ENCODE measurements around the gene THAP9.
"Not testable (repeated sequence)": the region's sequence is repeated elsewhere in the genome, so short reads cannot be mapped to it uniquely, and the experiment has no call there.

The THAP9 gene, protein sequence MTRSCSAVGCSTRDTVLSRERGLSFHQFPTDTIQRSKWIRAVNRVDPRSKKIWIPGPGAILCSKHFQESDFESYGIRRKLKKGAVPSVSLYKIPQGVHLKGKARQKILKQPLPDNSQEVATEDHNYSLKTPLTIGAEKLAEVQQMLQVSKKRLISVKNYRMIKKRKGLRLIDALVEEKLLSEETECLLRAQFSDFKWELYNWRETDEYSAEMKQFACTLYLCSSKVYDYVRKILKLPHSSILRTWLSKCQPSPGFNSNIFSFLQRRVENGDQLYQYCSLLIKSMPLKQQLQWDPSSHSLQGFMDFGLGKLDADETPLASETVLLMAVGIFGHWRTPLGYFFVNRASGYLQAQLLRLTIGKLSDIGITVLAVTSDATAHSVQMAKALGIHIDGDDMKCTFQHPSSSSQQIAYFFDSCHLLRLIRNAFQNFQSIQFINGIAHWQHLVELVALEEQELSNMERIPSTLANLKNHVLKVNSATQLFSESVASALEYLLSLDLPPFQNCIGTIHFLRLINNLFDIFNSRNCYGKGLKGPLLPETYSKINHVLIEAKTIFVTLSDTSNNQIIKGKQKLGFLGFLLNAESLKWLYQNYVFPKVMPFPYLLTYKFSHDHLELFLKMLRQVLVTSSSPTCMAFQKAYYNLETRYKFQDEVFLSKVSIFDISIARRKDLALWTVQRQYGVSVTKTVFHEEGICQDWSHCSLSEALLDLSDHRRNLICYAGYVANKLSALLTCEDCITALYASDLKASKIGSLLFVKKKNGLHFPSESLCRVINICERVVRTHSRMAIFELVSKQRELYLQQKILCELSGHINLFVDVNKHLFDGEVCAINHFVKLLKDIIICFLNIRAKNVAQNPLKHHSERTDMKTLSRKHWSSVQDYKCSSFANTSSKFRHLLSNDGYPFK

DNA sequence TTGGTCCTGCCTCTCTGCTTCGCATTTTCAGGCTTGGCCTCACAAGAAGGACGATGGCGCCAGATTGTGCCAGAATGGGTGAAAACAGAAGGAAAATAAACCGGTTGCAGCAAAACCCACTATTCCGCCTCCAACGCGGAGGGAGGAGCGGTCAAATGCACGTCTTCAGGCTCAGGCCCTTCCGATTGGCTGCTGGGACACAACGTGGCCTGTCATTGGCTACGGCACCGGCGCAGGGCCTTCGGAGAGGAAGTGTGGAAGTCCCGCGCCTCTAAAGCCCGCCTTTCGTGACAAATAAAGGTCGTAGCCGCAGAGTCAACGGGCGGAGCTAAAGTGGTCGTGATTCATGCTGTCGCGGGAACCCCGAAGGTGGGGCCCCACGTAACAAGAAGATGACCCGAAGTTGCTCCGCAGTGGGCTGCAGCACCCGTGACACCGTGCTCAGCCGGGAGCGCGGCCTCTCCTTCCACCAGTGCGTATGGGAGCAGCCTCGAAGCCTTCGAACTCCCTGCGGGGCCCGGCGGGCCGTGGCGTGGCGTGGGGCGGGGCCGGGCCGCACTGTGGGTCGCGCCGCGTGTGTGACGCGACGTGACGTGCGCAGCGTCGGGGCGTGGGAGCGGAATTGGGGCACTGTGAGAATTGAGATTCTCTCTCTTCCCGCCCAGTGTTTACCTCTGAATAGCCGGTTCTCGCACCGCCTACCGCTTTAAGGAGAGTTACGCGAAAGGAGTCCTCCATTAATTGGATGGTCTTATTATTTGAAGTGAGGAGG lies at the start of gene THAP9:
TSS of gene THAP9 (plus strand) at position 325 of the 772 bp plus-strand sequence. CDS start at position 393, 68 bp downstream.
- H3K9ac ChIP-seq (ENCODE audit: low read depth, low read length): peak within 1 kb of the TSS; percentile 81
- H3K4me1 ChIP-seq (ENCODE audit: insufficient read depth, low read length): no peaks in the 10 kb centered on the region
- H3K36me3 ChIP-seq (ENCODE audit: insufficient read depth, low read length): peaks cover 11% of the 10 kb centered on the region
- no peaks in the 10 kb centered on the region for H3K9me3 ChIP-seq (ENCODE audit: control insufficient read depth, insufficient read depth, low read length)

- Histone ChIP-seq H3K9ac (ENCODE audit: low read depth, low read length) (no peak overlapping the region), H3K9me3 (ENCODE audit: control insufficient read depth, insufficient read depth, low read length) (no peaks in the 10 kb centered on the region), H3K36me3 (ENCODE audit: insufficient read depth, low read length) (peaks cover 28% of the 10 kb centered on the region), H3K4me1 (ENCODE audit: insufficient read depth, low read length) (no peaks in the 10 kb centered on the region)
Observed at GRCh38 chr4:82851318-82851717, 49.2 kb upstream of the THAP9 start.

- Histone ChIP-seq H3K4me1 (ENCODE audit: insufficient read depth, low read length) (no peaks in the 10 kb centered on the region), H3K9me3 (ENCODE audit: control insufficient read depth, insufficient read depth, low read length) (no peaks in the 10 kb centered on the region), H3K36me3 (ENCODE audit: insufficient read depth, low read length) (peaks cover 28% of the 10 kb centered on the region), H3K9ac (ENCODE audit: low read depth, low read length) (no peak overlapping the region)
Observed at GRCh38 chr4:82851885-82852750, 48.4 kb upstream of the THAP9 start.

GRCh38 chr4:82852751-82853285 lies 47.7 kb upstream of the THAP9 start:
- no peaks in the 10 kb centered on the region for H3K4me1 ChIP-seq (ENCODE audit: insufficient read depth, low read length)
- H3K9me3 ChIP-seq (ENCODE audit: control insufficient read depth, insufficient read depth, low read length): no peaks in the 10 kb centered on the region
- H3K36me3 ChIP-seq (ENCODE audit: insufficient read depth, low read length): peaks cover 27% of the 10 kb centered on the region
- no peak overlapping the region for H3K9ac ChIP-seq (ENCODE audit: low read depth, low read length)

DNA sequence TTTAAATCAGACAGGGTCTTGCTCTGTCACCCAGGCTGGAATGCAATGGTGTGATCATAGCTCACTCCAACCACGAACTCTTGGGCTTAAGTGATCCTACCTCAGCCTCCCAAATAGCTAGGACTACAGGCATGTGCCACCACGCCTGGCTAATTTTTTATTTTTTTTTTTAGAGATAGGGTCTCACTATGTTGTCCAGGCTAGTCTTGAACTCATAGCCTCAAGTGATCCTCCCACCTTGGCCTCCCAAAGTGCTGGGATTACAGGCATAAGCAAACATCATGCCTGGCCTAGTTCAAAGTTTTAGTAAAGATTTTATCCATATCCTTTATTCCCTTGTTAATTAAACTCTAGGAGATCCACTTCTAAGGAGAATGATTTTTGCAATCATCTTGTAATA lies 40.0 kb upstream of the THAP9 start:
- not testable (repeated sequence) for H3K9ac ChIP-seq (ENCODE audit: low read depth, low read length); H3K36me3 ChIP-seq (ENCODE audit: insufficient read depth, low read length); H3K9me3 ChIP-seq (ENCODE audit: control insufficient read depth, insufficient read depth, low read length); H3K4me1 ChIP-seq (ENCODE audit: insufficient read depth, low read length)

DNA sequence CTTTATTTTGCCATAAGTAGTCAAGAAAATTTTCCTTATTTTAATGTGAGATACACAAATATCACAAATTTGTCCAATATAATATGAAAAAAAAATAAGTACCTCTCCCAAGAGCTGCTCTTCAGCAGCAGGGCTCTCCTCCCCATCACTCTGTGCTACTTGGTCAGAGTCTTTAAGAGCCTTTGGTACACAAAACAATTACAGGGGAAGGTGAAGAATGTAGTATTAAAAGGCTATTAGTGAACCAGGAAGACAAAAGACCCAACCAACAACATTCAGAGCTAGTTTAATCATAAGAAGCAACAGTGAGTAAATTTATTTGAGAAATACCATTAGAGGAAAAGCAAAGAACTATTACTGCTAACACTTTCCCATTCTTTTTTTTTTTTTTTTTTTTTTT lies 39.0 kb upstream of the THAP9 start:
- Histone ChIP-seq H3K9me3 (ENCODE audit: control insufficient read depth, insufficient read depth, low read length) (no peaks in the 10 kb centered on the region), H3K36me3 (ENCODE audit: insufficient read depth, low read length) (peaks cover 5% of the 10 kb centered on the region; the same call in 1 of the 2 replicates), H3K9ac (ENCODE audit: low read depth, low read length) (no peak overlapping the region), H3K4me1 (ENCODE audit: insufficient read depth, low read length) (no peaks in the 10 kb centered on the region)

GRCh38 chr4:82864336-82864979 lies 36.1 kb upstream of the THAP9 start:
- Histone ChIP-seq H3K4me1 (ENCODE audit: insufficient read depth, low read length) (no peaks in the 10 kb centered on the region), H3K9me3 (ENCODE audit: control insufficient read depth, insufficient read depth, low read length) (no peaks in the 10 kb centered on the region), H3K36me3 (ENCODE audit: insufficient read depth, low read length) (peaks cover 4% of the 10 kb centered on the region), H3K9ac (ENCODE audit: low read depth, low read length) (no peak overlapping the region)

DNA sequence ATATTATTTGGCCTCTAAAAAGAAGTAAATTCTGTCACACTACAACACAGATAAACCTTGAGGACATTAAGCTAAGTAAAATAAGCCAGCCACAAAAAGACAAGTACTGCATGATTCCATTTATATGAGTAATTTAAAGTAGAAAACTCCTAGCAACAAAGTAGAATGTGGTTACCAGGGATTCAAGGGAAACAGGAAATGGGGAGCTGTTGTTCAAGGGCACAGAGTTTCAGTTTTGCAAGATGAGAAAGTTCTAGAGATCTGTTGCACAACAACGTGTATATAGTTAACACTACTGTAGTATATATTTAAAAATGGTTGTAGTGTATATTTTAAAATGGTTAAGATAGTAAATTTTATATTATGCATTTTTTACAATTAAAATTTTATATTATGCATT lies 34.9 kb upstream of the THAP9 start:
- H3K4me1 ChIP-seq (ENCODE audit: insufficient read depth, low read length): no peaks in the 10 kb centered on the region
- peaks cover 10% of the 10 kb centered on the region for H3K36me3 ChIP-seq (ENCODE audit: insufficient read depth, low read length)
- no peaks in the 10 kb centered on the region for H3K9me3 ChIP-seq (ENCODE audit: control insufficient read depth, insufficient read depth, low read length)
- H3K9ac ChIP-seq (ENCODE audit: low read depth, low read length): no peak overlapping the region

GRCh38 chr4:82866033-82866432 lies 34.5 kb upstream of the THAP9 start:
- not testable (repeated sequence) for H3K4me1 ChIP-seq (ENCODE audit: insufficient read depth, low read length); H3K9me3 ChIP-seq (ENCODE audit: control insufficient read depth, insufficient read depth, low read length); H3K9ac ChIP-seq (ENCODE audit: low read depth, low read length)
- peaks cover 13% of the 10 kb centered on the region for H3K36me3 ChIP-seq (ENCODE audit: insufficient read depth, low read length)

- Histone ChIP-seq H3K4me1 (ENCODE audit: insufficient read depth, low read length) (no peaks in the 10 kb centered on the region), H3K9me3 (ENCODE audit: control insufficient read depth, insufficient read depth, low read length) (no peaks in the 10 kb centered on the region), H3K9ac (ENCODE audit: low read depth, low read length) (no peak overlapping the region), H3K36me3 (ENCODE audit: insufficient read depth, low read length) (peaks cover 15% of the 10 kb centered on the region)
Observed at GRCh38 chr4:82866706-82867385, 33.7 kb upstream of the THAP9 start.

DNA sequence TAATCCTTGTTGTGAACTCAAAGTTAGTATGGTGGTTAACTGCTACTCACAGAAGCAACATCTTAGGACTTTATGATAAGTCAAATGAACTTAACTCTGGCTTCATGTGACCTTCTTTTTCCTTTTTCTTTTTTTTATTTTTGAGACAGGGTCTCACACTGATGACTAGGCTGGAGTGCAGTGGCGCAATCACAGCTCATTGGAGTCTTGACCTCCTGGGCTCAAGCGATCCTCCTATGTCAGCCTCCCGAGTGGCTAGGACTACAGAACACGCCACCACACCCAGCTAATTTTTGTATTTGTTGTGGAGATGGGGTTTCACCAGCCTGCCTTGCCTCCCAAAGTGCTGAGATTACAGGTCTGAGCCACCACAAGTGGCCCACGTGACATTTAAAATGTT lies 32.0 kb upstream of the THAP9 start:
- Histone ChIP-seq H3K9ac (ENCODE audit: low read depth, low read length) (no peak overlapping the region), H3K9me3 (ENCODE audit: control insufficient read depth, insufficient read depth, low read length) (no peaks in the 10 kb centered on the region), H3K36me3 (ENCODE audit: insufficient read depth, low read length) (peaks cover 15% of the 10 kb centered on the region), H3K4me1 (ENCODE audit: insufficient read depth, low read length) (no peaks in the 10 kb centered on the region)

DNA sequence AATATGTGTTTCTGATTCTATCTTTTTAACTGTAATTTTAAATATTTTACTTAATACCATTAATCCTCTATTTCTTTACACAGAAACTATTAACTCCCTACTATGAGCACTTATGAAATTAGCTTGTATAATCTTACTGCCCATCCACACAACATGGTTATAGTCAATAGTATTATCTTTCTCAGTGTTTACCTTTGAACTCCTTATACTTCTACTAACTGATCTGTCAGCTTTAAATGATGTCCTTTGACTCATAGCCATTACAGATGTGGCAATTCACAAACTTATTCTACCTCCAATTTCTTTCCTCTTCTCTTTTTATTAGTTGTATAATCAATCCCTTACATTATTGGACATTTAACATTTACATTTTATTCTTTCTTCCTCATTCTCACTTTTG lies 15.1 kb upstream of the THAP9 start:
- H3K4me1 ChIP-seq (ENCODE audit: insufficient read depth, low read length): no peaks in the 10 kb centered on the region
- no peaks in the 10 kb centered on the region for H3K36me3 ChIP-seq (ENCODE audit: insufficient read depth, low read length)
- no peaks in the 10 kb centered on the region for H3K9me3 ChIP-seq (ENCODE audit: control insufficient read depth, insufficient read depth, low read length)
- no peak overlapping the region for H3K9ac ChIP-seq (ENCODE audit: low read depth, low read length)
